ENCODE results near the gene SV2B. TPM values are rescaled to one million over a fixed set of nuclear protein-coding genes. Genes with fewer than 3 reads are reported as not detected.
"Not testable (repeated sequence)": the region's sequence is repeated elsewhere in the genome, so short reads cannot be mapped to it uniquely, and the experiment has no call there.

The SV2B gene
- total and polyA plus RNA-seq, 2 donors, result 1.7 to 3.2 TPM

- no peaks in the 10 kb centered on the region for H3K4me1 ChIP-seq (ENCODE audit: control insufficient read depth in 2 of 2, insufficient read depth in 2 of 2, low read length in 2 of 2)
- H3K36me3 ChIP-seq (ENCODE audit: control insufficient read depth in 2 of 2, insufficient read depth in 2 of 2, low read length in 1 of 2), result no peaks in the 10 kb centered on the region
- H3K9me3 ChIP-seq (ENCODE audit: control insufficient read depth in 2 of 2, insufficient read depth in 1 of 2, low read length in 1 of 2), result no peaks in the 10 kb centered on the region
- DNase-seq (ENCODE audit: low read depth in 6 of 9, low spot score in 9 of 9), result no peak
- WGBS, result 98% methylated on average over 2 of the region's 2 CpGs
- H3K4me3 ChIP-seq (ENCODE audit: low read length in 2 of 2), result no peak overlapping the region
- peaks cover 0 to 3% of the 10 kb centered on the region in 2 donors for H3K27me3 ChIP-seq (ENCODE audit: control insufficient read depth in 2 of 2, insufficient read depth in 1 of 2, low read length in 1 of 2)
- H3K27ac ChIP-seq (ENCODE audit: low read depth in 1 of 2, low read length in 1 of 2), result no peak overlapping the region
Measured at GRCh38 chr15:91068436-91068835, 31.6 kb upstream of the SV2B start.

GRCh38 chr15:91068966-91069365, 31.1 kb upstream of the SV2B start:
- H3K27ac ChIP-seq (ENCODE audit: low read depth in 1 of 2, low read length in 1 of 2), result no peak overlapping the region
- no peak for DNase-seq (ENCODE audit: low read depth in 6 of 9, low spot score in 9 of 9)
- H3K4me1 ChIP-seq (ENCODE audit: control insufficient read depth in 2 of 2, insufficient read depth in 2 of 2, low read length in 2 of 2), result no peaks in the 10 kb centered on the region
- H3K27me3 ChIP-seq (ENCODE audit: control insufficient read depth in 2 of 2, insufficient read depth in 1 of 2, low read length in 1 of 2), result peaks cover 0 to 3% of the 10 kb centered on the region in 2 donors
- WGBS, result 90% methylated on average over 3 of the region's 3 CpGs
- H3K36me3 ChIP-seq (ENCODE audit: control insufficient read depth in 2 of 2, insufficient read depth in 2 of 2, low read length in 1 of 2), result no peaks in the 10 kb centered on the region
- no peaks in the 10 kb centered on the region for H3K9me3 ChIP-seq (ENCODE audit: control insufficient read depth in 2 of 2, insufficient read depth in 1 of 2, low read length in 1 of 2)
- H3K4me3 ChIP-seq (ENCODE audit: low read length in 2 of 2), result no peak overlapping the region

GRCh38 chr15:91070872-91071271, 29.2 kb upstream of the SV2B start:
- H3K27me3 ChIP-seq (ENCODE audit: control insufficient read depth in 2 of 2, insufficient read depth in 1 of 2, low read length in 1 of 2), result peaks cover 0 to 3% of the 10 kb centered on the region in 2 donors
- H3K4me1 ChIP-seq (ENCODE audit: control insufficient read depth in 2 of 2, insufficient read depth in 2 of 2, low read length in 2 of 2), result no peaks in the 10 kb centered on the region
- H3K27ac ChIP-seq (ENCODE audit: low read depth in 1 of 2, low read length in 1 of 2), result no peak overlapping the region
- no peaks in the 10 kb centered on the region for H3K9me3 ChIP-seq (ENCODE audit: control insufficient read depth in 2 of 2, insufficient read depth in 1 of 2, low read length in 1 of 2)
- DNase-seq (ENCODE audit: low read depth in 6 of 9, low spot score in 9 of 9), result no peak
- WGBS, result 91% methylated on average over 8 of the region's 8 CpGs
- no peaks in the 10 kb centered on the region for H3K36me3 ChIP-seq (ENCODE audit: control insufficient read depth in 2 of 2, insufficient read depth in 2 of 2, low read length in 1 of 2)
- H3K4me3 ChIP-seq (ENCODE audit: low read length in 2 of 2), result no peak overlapping the region

GRCh38 chr15:91072161-91072560, 27.9 kb upstream of the SV2B start:
- no peak for DNase-seq (ENCODE audit: low read depth in 6 of 9, low spot score in 9 of 9)
- no peaks in the 10 kb centered on the region for H3K4me1 ChIP-seq (ENCODE audit: control insufficient read depth in 2 of 2, insufficient read depth in 2 of 2, low read length in 2 of 2)
- no peaks in the 10 kb centered on the region for H3K36me3 ChIP-seq (ENCODE audit: control insufficient read depth in 2 of 2, insufficient read depth in 2 of 2, low read length in 1 of 2)
- no peak overlapping the region for H3K27ac ChIP-seq (ENCODE audit: low read depth in 1 of 2, low read length in 1 of 2)
- peaks cover 0 to 3% of the 10 kb centered on the region in 2 donors for H3K27me3 ChIP-seq (ENCODE audit: control insufficient read depth in 2 of 2, insufficient read depth in 1 of 2, low read length in 1 of 2)
- no peaks in the 10 kb centered on the region for H3K9me3 ChIP-seq (ENCODE audit: control insufficient read depth in 2 of 2, insufficient read depth in 1 of 2, low read length in 1 of 2)
- H3K4me3 ChIP-seq (ENCODE audit: low read length in 2 of 2), result no peak overlapping the region
- WGBS, result 94% methylated on average over 4 of the region's 4 CpGs

- no peaks in the 10 kb centered on the region for H3K36me3 ChIP-seq (ENCODE audit: control insufficient read depth in 2 of 2, insufficient read depth in 2 of 2, low read length in 1 of 2)
- WGBS, result 92% methylated on average over 2 of the region's 2 CpGs
- H3K4me3 ChIP-seq (ENCODE audit: low read length in 2 of 2), result no peak overlapping the region
- no peaks in the 10 kb centered on the region for H3K9me3 ChIP-seq (ENCODE audit: control insufficient read depth in 2 of 2, insufficient read depth in 1 of 2, low read length in 1 of 2)
- H3K27ac ChIP-seq (ENCODE audit: low read depth in 1 of 2, low read length in 1 of 2), result no peak overlapping the region
- no peaks in the 10 kb centered on the region for H3K4me1 ChIP-seq (ENCODE audit: control insufficient read depth in 2 of 2, insufficient read depth in 2 of 2, low read length in 2 of 2)
- no peak for DNase-seq (ENCODE audit: low read depth in 6 of 9, low spot score in 9 of 9)
- peaks cover 0 to 3% of the 10 kb centered on the region in 2 donors for H3K27me3 ChIP-seq (ENCODE audit: control insufficient read depth in 2 of 2, insufficient read depth in 1 of 2, low read length in 1 of 2)
Measured at GRCh38 chr15:91073077-91073476, 27.0 kb upstream of the SV2B start.

- H3K9me3 ChIP-seq (ENCODE audit: control insufficient read depth in 2 of 2, insufficient read depth in 1 of 2, low read length in 1 of 2), result no peaks in the 10 kb centered on the region
- no peak overlapping the region for H3K27ac ChIP-seq (ENCODE audit: low read depth in 1 of 2, low read length in 1 of 2)
- peaks cover 0 to 3% of the 10 kb centered on the region in 2 donors for H3K27me3 ChIP-seq (ENCODE audit: control insufficient read depth in 2 of 2, insufficient read depth in 1 of 2, low read length in 1 of 2)
- no peak for DNase-seq (ENCODE audit: low read depth in 6 of 9, low spot score in 9 of 9)
- WGBS, result 99% methylated on average over 1 of the region's 1 CpG
- no peaks in the 10 kb centered on the region for H3K4me1 ChIP-seq (ENCODE audit: control insufficient read depth in 2 of 2, insufficient read depth in 2 of 2, low read length in 2 of 2)
- no peak overlapping the region for H3K4me3 ChIP-seq (ENCODE audit: low read length in 2 of 2)
- no peaks in the 10 kb centered on the region for H3K36me3 ChIP-seq (ENCODE audit: control insufficient read depth in 2 of 2, insufficient read depth in 2 of 2, low read length in 1 of 2)
Measured at GRCh38 chr15:91073768-91074167, 26.3 kb upstream of the SV2B start.

- DNase-seq (ENCODE audit: low read depth in 6 of 9, low spot score in 9 of 9), result no peak
- Histone ChIP-seq H3K9me3 (ENCODE audit: control insufficient read depth in 2 of 2, insufficient read depth in 1 of 2, low read length in 1 of 2) (no peaks in the 10 kb centered on the region), H3K4me3 (ENCODE audit: low read length in 2 of 2) (no peak overlapping the region), H3K4me1 (ENCODE audit: control insufficient read depth in 2 of 2, insufficient read depth in 2 of 2, low read length in 2 of 2) (no peaks in the 10 kb centered on the region), H3K27me3 (ENCODE audit: control insufficient read depth in 2 of 2, insufficient read depth in 1 of 2, low read length in 1 of 2) (peaks cover 0 to 2% of the 10 kb centered on the region in 2 donors), H3K36me3 (ENCODE audit: control insufficient read depth in 2 of 2, insufficient read depth in 2 of 2, low read length in 1 of 2) (no peaks in the 10 kb centered on the region), H3K27ac (ENCODE audit: low read depth in 1 of 2, low read length in 1 of 2) (no peak overlapping the region)
- 82% methylated on average over 1 of the region's 1 CpG for WGBS
Measured at GRCh38 chr15:91075739-91076138, 24.3 kb upstream of the SV2B start.

- H3K27me3 ChIP-seq (ENCODE audit: control insufficient read depth in 2 of 2, insufficient read depth in 1 of 2, low read length in 1 of 2), result no peaks in the 10 kb centered on the region
- no peak overlapping the region for H3K4me3 ChIP-seq (ENCODE audit: low read length in 2 of 2)
Measured at GRCh38 chr15:91077029-91077428, 23.0 kb upstream of the SV2B start.

GRCh38 chr15:91093866-91094265, 6.2 kb upstream of the SV2B start:
- not testable (repeated sequence) for DNase-seq (ENCODE audit: low read depth in 6 of 9, low spot score in 9 of 9); H3K4me3 ChIP-seq (ENCODE audit: low read length in 2 of 2); H3K27ac ChIP-seq (ENCODE audit: low read depth in 1 of 2, low read length in 1 of 2); H3K4me1 ChIP-seq (ENCODE audit: control insufficient read depth in 2 of 2, insufficient read depth in 2 of 2, low read length in 2 of 2); H3K9me3 ChIP-seq (ENCODE audit: control insufficient read depth in 2 of 2, insufficient read depth in 1 of 2, low read length in 1 of 2); H3K36me3 ChIP-seq (ENCODE audit: control insufficient read depth in 2 of 2, insufficient read depth in 2 of 2, low read length in 1 of 2)
- H3K27me3 ChIP-seq (ENCODE audit: control insufficient read depth in 2 of 2, insufficient read depth in 1 of 2, low read length in 1 of 2), result peaks cover 3 to 22% of the 10 kb centered on the region in 2 donors
- WGBS, result 89% methylated on average over 4 of the region's 4 CpGs

More at GRCh38 chr15:91077029-91077428, 23.0 kb upstream of the SV2B start:
- H3K36me3 ChIP-seq (ENCODE audit: control insufficient read depth in 2 of 2, insufficient read depth in 2 of 2, low read length in 1 of 2), result no peaks in the 10 kb centered on the region
- no peak for DNase-seq (ENCODE audit: low read depth in 6 of 9, low spot score in 9 of 9)
- H3K9me3 ChIP-seq (ENCODE audit: control insufficient read depth in 2 of 2, insufficient read depth in 1 of 2, low read length in 1 of 2), result no peaks in the 10 kb centered on the region
- H3K4me1 ChIP-seq (ENCODE audit: control insufficient read depth in 2 of 2, insufficient read depth in 2 of 2, low read length in 2 of 2), result no peaks in the 10 kb centered on the region
- H3K27ac ChIP-seq (ENCODE audit: low read depth in 1 of 2, low read length in 1 of 2), result no peak overlapping the region

GRCh38 chr15:91098451-91098850, 1.6 kb upstream of the SV2B start:
- Histone ChIP-seq H3K36me3 (ENCODE audit: control insufficient read depth in 2 of 2, insufficient read depth in 2 of 2, low read length in 1 of 2) (no peaks in the 10 kb centered on the region), H3K27ac (ENCODE audit: low read depth in 1 of 2, low read length in 1 of 2) (no peak overlapping the region), H3K4me1 (ENCODE audit: control insufficient read depth in 2 of 2, insufficient read depth in 2 of 2, low read length in 2 of 2) (peaks cover 2 to 4% of the 10 kb centered on the region in 2 donors), H3K9me3 (ENCODE audit: control insufficient read depth in 2 of 2, insufficient read depth in 1 of 2, low read length in 1 of 2) (peaks cover 0 to 3% of the 10 kb centered on the region in 2 donors), H3K4me3 (ENCODE audit: low read length in 2 of 2) (no peak overlapping the region), H3K27me3 (ENCODE audit: control insufficient read depth in 2 of 2, insufficient read depth in 1 of 2, low read length in 1 of 2) (peaks cover 34 to 66% of the 10 kb centered on the region in 2 donors)
- WGBS, result 96% methylated on average over 6 of the region's 6 CpGs
- no peak for DNase-seq (ENCODE audit: low read depth in 6 of 9, low spot score in 9 of 9)
